Stimulated activated CD8-positive, alpha-beta memory T cell treated with anti-CD3 and anti-CD28 coated beads, Interleukin-12 subunit alpha, Interleukin-12 subunit beta, amount 100 ng/mL, for 4 hours (primary cell): Measurements from ENCODE around the gene FAAP24.
"Not testable (repeated sequence)": the region's sequence is repeated elsewhere in the genome, so short reads cannot be mapped to it uniquely, and the experiment has no call there.

Source experiments
- DNase-seq: peaks from one replicate; pipeline ENCODE4 v3.0.0-alpha.2; 2020; ENCODE audit warnings: low read depth

FAAP24 gene

GRCh38 chr19:33000510-33000909 lies 28.5 kb downstream of the FAAP24 start:
- DNase-seq: no peak

- DNase-seq: no peak
Measured at GRCh38 chr19:33000910-33001309, 28.9 kb downstream of the FAAP24 start.

- DNase-seq: not testable (repeated sequence)
Measured at GRCh38 chr19:33002126-33002865, 30.3 kb downstream of the FAAP24 start.

- not testable (repeated sequence) for DNase-seq
Measured at GRCh38 chr19:33003424-33004024, 31.5 kb downstream of the FAAP24 start.

GRCh38 chr19:33005440-33005839 lies 33.4 kb downstream of the FAAP24 start:
- no peak for DNase-seq

- DNase-seq: no peak
Measured at GRCh38 chr19:33008738-33009137, 36.7 kb downstream of the FAAP24 start.

- DNase-seq: not testable (repeated sequence)
Measured at GRCh38 chr19:33010891-33011290, 38.8 kb downstream of the FAAP24 start.

GRCh38 chr19:33022472-33023116 lies 50.6 kb downstream of the FAAP24 start:
- DNase-seq: no peak

GRCh38 chr19:33024398-33024797 lies 52.4 kb downstream of the FAAP24 start:
- no peak for DNase-seq

GRCh38 chr19:33025468-33026238 lies 53.6 kb downstream of the FAAP24 start:
- not testable (repeated sequence) for DNase-seq

- not testable (repeated sequence) for DNase-seq
Measured at GRCh38 chr19:33026602-33027001, 54.6 kb downstream of the FAAP24 start.
